ENCODE results near the gene FKBP5.
"Not testable (repeated sequence)": the region's sequence is repeated elsewhere in the genome, so short reads cannot be mapped to it uniquely, and the experiment has no call there.

Gene FKBP5

GRCh38 chr6:35576682-35577081, 112.0 kb downstream of the FKBP5 start:
- Histone ChIP-seq H3K9me3 (replicated peaks in 1 of 2; ENCODE audit: control insufficient read depth in 2 of 2, insufficient read depth in 1 of 2, low read depth in 1 of 2, low read length in 2 of 2) (no peaks in the 10 kb centered on the region), H2BK15ac (ENCODE audit: low read length) (no peak overlapping the region), H4K91ac (ENCODE audit: low read depth, low read length, poor library complexity) (no peak overlapping the region), H3K9ac (ENCODE audit: low read depth, low read length, poor library complexity) (no peak overlapping the region), H2BK5ac (ENCODE audit: low read length) (no peak overlapping the region), H3K27ac (replicated peaks; ENCODE audit: low read length) (no peak overlapping the region), H3K27me3 (ENCODE audit: control insufficient read depth in 3 of 3, insufficient read depth in 3 of 3, low read depth in 1 of 3, low read length in 3 of 3) (no peaks in the 10 kb centered on the region), H3K36me3 (replicated peaks in 1 of 2; ENCODE audit: control insufficient read depth in 2 of 2, insufficient read depth in 2 of 2, low read length in 2 of 2) (peaks cover 7 to 96% of the 10 kb centered on the region in 2 donors), H3K23ac (ENCODE audit: low read depth, low read length, poor library complexity) (no peak overlapping the region), H3K18ac (ENCODE audit: low read length) (no peak overlapping the region), H4K8ac (ENCODE audit: low read depth, low read length) (no peak overlapping the region), H2BK12ac (ENCODE audit: low read length) (no peak overlapping the region), H2AFZ (ENCODE audit: low read length) (no peak overlapping the region), H2BK120ac (ENCODE audit: low read depth, low read length) (no peak overlapping the region), H3K4me1 (ENCODE audit: control insufficient read depth in 2 of 2, insufficient read depth in 1 of 2, low read depth in 1 of 2, low read length in 2 of 2) (no peaks in the 10 kb centered on the region), H3K14ac (ENCODE audit: low read length) (no peak overlapping the region), H3K79me1 (ENCODE audit: low read depth, low read length) (no peaks in the 10 kb centered on the region), H2AK5ac (ENCODE audit: low read depth, low read length) (no peak overlapping the region), H3K4ac (ENCODE audit: low read length) (no peak overlapping the region), H3K4me2 (ENCODE audit: insufficient read depth, low read length, poor library complexity, severe bottlenecking) (no peak overlapping the region), H3K4me3 (ENCODE audit: low read length in 2 of 2) (no peak overlapping the region)
- no CpG with 5 or more reads among the region's 9 CpGs for WGBS, 2 donors (ENCODE audit: extremely low coverage in 2 of 2, insufficient read length in 2 of 2, insufficient replicate concordance in 1 of 2)
- no peak for DNase-seq (ENCODE audit: low spot score)

- no peak overlapping the region for H4K8ac ChIP-seq (ENCODE audit: low read depth, low read length)
- H3K27ac ChIP-seq (replicated peaks; ENCODE audit: low read length): no peak overlapping the region
- H3K9me3 ChIP-seq (replicated peaks in 1 of 2; ENCODE audit: control insufficient read depth in 2 of 2, insufficient read depth in 1 of 2, low read depth in 1 of 2, low read length in 2 of 2): no peaks in the 10 kb centered on the region
- DNase-seq (ENCODE audit: low spot score): no peak
- no peak overlapping the region for H2BK15ac ChIP-seq (ENCODE audit: low read length)
- H2AK5ac ChIP-seq (ENCODE audit: low read depth, low read length): no peak overlapping the region
- no CpG with 5 or more reads among the region's 3 CpGs for WGBS, 2 donors (ENCODE audit: extremely low coverage in 2 of 2, insufficient read length in 2 of 2, insufficient replicate concordance in 1 of 2)
- no peak overlapping the region for H3K23ac ChIP-seq (ENCODE audit: low read depth, low read length, poor library complexity)
- H2BK12ac ChIP-seq (ENCODE audit: low read length): no peak overlapping the region
- H4K91ac ChIP-seq (ENCODE audit: low read depth, low read length, poor library complexity): no peak overlapping the region
- no peak overlapping the region for H2BK5ac ChIP-seq (ENCODE audit: low read length)
- no peak overlapping the region for H3K4ac ChIP-seq (ENCODE audit: low read length)
- H3K9ac ChIP-seq (ENCODE audit: low read depth, low read length, poor library complexity): no peak overlapping the region
- H3K27me3 ChIP-seq (ENCODE audit: control insufficient read depth in 3 of 3, insufficient read depth in 3 of 3, low read depth in 1 of 3, low read length in 3 of 3): no peaks in the 10 kb centered on the region
- no peak overlapping the region for H3K4me3 ChIP-seq (ENCODE audit: low read length in 2 of 2)
- H3K36me3 ChIP-seq (replicated peaks in 1 of 2; ENCODE audit: control insufficient read depth in 2 of 2, insufficient read depth in 2 of 2, low read length in 2 of 2): peaks cover 7 to 78% of the 10 kb centered on the region in 2 donors
- no peak overlapping the region for H2BK120ac ChIP-seq (ENCODE audit: low read depth, low read length)
- peaks cover 2% of the 10 kb centered on the region for H3K79me1 ChIP-seq (ENCODE audit: low read depth, low read length)
- H3K18ac ChIP-seq (ENCODE audit: low read length): no peak overlapping the region
- no peak overlapping the region for H3K14ac ChIP-seq (ENCODE audit: low read length)
- H2AFZ ChIP-seq (ENCODE audit: low read length): no peak overlapping the region
- H3K4me1 ChIP-seq (ENCODE audit: control insufficient read depth in 2 of 2, insufficient read depth in 1 of 2, low read depth in 1 of 2, low read length in 2 of 2): no peaks in the 10 kb centered on the region
- H3K4me2 ChIP-seq (ENCODE audit: insufficient read depth, low read length, poor library complexity, severe bottlenecking): no peak overlapping the region
Observed at GRCh38 chr6:35573495-35574110, 115.1 kb downstream of the FKBP5 start.

- H4K8ac ChIP-seq (ENCODE audit: low read depth, low read length); DNase-seq (ENCODE audit: low spot score); H3K4me2 ChIP-seq (ENCODE audit: insufficient read depth, low read length, poor library complexity, severe bottlenecking); H3K14ac ChIP-seq (ENCODE audit: low read length); H3K4me1 ChIP-seq (ENCODE audit: control insufficient read depth in 2 of 2, insufficient read depth in 1 of 2, low read depth in 1 of 2, low read length in 2 of 2); H3K27me3 ChIP-seq (ENCODE audit: control insufficient read depth in 3 of 3, insufficient read depth in 3 of 3, low read depth in 1 of 3, low read length in 3 of 3); H2AK5ac ChIP-seq (ENCODE audit: low read depth, low read length); H2BK15ac ChIP-seq (ENCODE audit: low read length); H2BK120ac ChIP-seq (ENCODE audit: low read depth, low read length); H2BK12ac ChIP-seq (ENCODE audit: low read length); H3K23ac ChIP-seq (ENCODE audit: low read depth, low read length, poor library complexity); H3K9ac ChIP-seq (ENCODE audit: low read depth, low read length, poor library complexity); H3K18ac ChIP-seq (ENCODE audit: low read length); H2AFZ ChIP-seq (ENCODE audit: low read length); H4K91ac ChIP-seq (ENCODE audit: low read depth, low read length, poor library complexity); H3K79me1 ChIP-seq (ENCODE audit: low read depth, low read length); H2BK5ac ChIP-seq (ENCODE audit: low read length); H3K27ac ChIP-seq (replicated peaks; ENCODE audit: low read length); H3K4ac ChIP-seq (ENCODE audit: low read length); H3K4me3 ChIP-seq (ENCODE audit: low read length in 2 of 2): not testable (repeated sequence)
- Histone ChIP-seq H3K9me3 (replicated peaks in 1 of 2; ENCODE audit: control insufficient read depth in 2 of 2, insufficient read depth in 1 of 2, low read depth in 1 of 2, low read length in 2 of 2) (peaks cover 3 to 12% of the 10 kb centered on the region in 2 donors), H3K36me3 (replicated peaks in 1 of 2; ENCODE audit: control insufficient read depth in 2 of 2, insufficient read depth in 2 of 2, low read length in 2 of 2) (peaks cover 2 to 51% of the 10 kb centered on the region in 2 donors)
- no CpG with 5 or more reads among the region's 2 CpGs for WGBS, 2 donors (ENCODE audit: extremely low coverage in 2 of 2, insufficient read length in 2 of 2, insufficient replicate concordance in 1 of 2)
Observed at GRCh38 chr6:35570885-35571330, 117.8 kb downstream of the FKBP5 start.

GRCh38 chr6:35569011-35569461, 119.7 kb downstream of the FKBP5 start:
- Histone ChIP-seq H2BK5ac (ENCODE audit: low read length) (no peak overlapping the region), H3K79me1 (ENCODE audit: low read depth, low read length) (peaks cover 2% of the 10 kb centered on the region), H3K4me1 (ENCODE audit: control insufficient read depth in 2 of 2, insufficient read depth in 1 of 2, low read depth in 1 of 2, low read length in 2 of 2) (no peaks in the 10 kb centered on the region), H2BK12ac (ENCODE audit: low read length) (no peak overlapping the region), H3K18ac (ENCODE audit: low read length) (no peak overlapping the region), H3K36me3 (replicated peaks in 1 of 2; ENCODE audit: control insufficient read depth in 2 of 2, insufficient read depth in 2 of 2, low read length in 2 of 2) (peaks cover 0 to 32% of the 10 kb centered on the region in 2 donors), H3K27me3 (ENCODE audit: control insufficient read depth in 3 of 3, insufficient read depth in 3 of 3, low read depth in 1 of 3, low read length in 3 of 3) (no peaks in the 10 kb centered on the region), H3K9ac (ENCODE audit: low read depth, low read length, poor library complexity) (peak overlapping the region; percentile 3), H3K23ac (ENCODE audit: low read depth, low read length, poor library complexity) (no peak overlapping the region), H2AFZ (ENCODE audit: low read length) (no peak overlapping the region), H4K8ac (ENCODE audit: low read depth, low read length) (no peak overlapping the region), H3K27ac (replicated peaks; ENCODE audit: low read length) (no peak overlapping the region), H3K4me2 (ENCODE audit: insufficient read depth, low read length, poor library complexity, severe bottlenecking) (no peak overlapping the region), H2BK120ac (ENCODE audit: low read depth, low read length) (no peak overlapping the region), H3K4me3 (ENCODE audit: low read length in 2 of 2) (no peak overlapping the region), H3K4ac (ENCODE audit: low read length) (no peak overlapping the region), H2BK15ac (ENCODE audit: low read length) (no peak overlapping the region), H3K14ac (ENCODE audit: low read length) (no peak overlapping the region), H2AK5ac (ENCODE audit: low read depth, low read length) (peak overlapping the region; percentile 85), H4K91ac (ENCODE audit: low read depth, low read length, poor library complexity) (no peak overlapping the region), H3K9me3 (replicated peaks in 1 of 2; ENCODE audit: control insufficient read depth in 2 of 2, insufficient read depth in 1 of 2, low read depth in 1 of 2, low read length in 2 of 2) (peaks cover 3 to 12% of the 10 kb centered on the region in 2 donors)
- no peak for DNase-seq (ENCODE audit: low spot score)
- WGBS, 2 donors (ENCODE audit: extremely low coverage in 2 of 2, insufficient read length in 2 of 2, insufficient replicate concordance in 1 of 2): no CpG with 5 or more reads among the region's 5 CpGs

Measured in neuronal stem cell (in vitro differentiated cells).